HL-60 (cell line): ENCODE data around the gene TC2N.

Source experiments
- DNase-seq, 2 experiments: peaks; one replicate each; pipeline ENCODE4 v3.0.0-alpha.2; 2010 to 2020; ENCODE audit warnings: low read depth in 1 of 2, low spot score in 1 of 2
- H3K27ac ChIP-seq: fragments of 250-450 bp; sonication (Bioruptor Pico); replicated peaks from 2 replicates; pipeline ENCODE4 v1.5.1; 2020; ENCODE audit warnings: mild to moderate bottlenecking, moderate library complexity
- H3K27me3 ChIP-seq: fragments of 250-450 bp; sonication (Bioruptor Pico); 2 replicates; pipeline ENCODE4 v1.5.1; 2021; ENCODE audit warnings: mild to moderate bottlenecking, moderate library complexity; ENCODE audit not compliant: insufficient read depth, poor library complexity, severe bottlenecking
- H3K4me3 ChIP-seq: replicated peaks from 2 replicates; pipeline ENCODE4 v1.5.1; 2011; ENCODE audit warnings: mild to moderate bottlenecking, control low read depth, low read length; ENCODE audit not compliant: insufficient read depth
- CTCF ChIP-seq: IDR thresholded peaks from one replicate; pipeline ENCODE4 v1.5.1; 2011; ENCODE audit warnings: low read length, control low read depth, inconsistent platforms; ENCODE audit not compliant: insufficient read depth
- GABPA ChIP-seq: IDR thresholded peaks from 2 replicates; pipeline ENCODE4 v1.6.1; 2012; ENCODE audit warnings: low read depth
- POLR2AphosphoS5 ChIP-seq: IDR thresholded peaks from 2 replicates; pipeline ENCODE4 v1.6.1; 2012; ENCODE audit warnings: low read depth
- SPI1 ChIP-seq: IDR thresholded peaks from 2 replicates; pipeline ENCODE4 v1.6.1; 2012; ENCODE audit warnings: low read depth, mild to moderate bottlenecking, borderline replicate concordance
- TF ChIP-seq, protein P1 (sequence below): IDR thresholded peaks from 2 replicates; pipeline ENCODE4 v1.6.1; 2012; ENCODE audit warnings: low read depth; ENCODE audit not compliant: insufficient replicate concordance

Gene TC2N

DNA sequence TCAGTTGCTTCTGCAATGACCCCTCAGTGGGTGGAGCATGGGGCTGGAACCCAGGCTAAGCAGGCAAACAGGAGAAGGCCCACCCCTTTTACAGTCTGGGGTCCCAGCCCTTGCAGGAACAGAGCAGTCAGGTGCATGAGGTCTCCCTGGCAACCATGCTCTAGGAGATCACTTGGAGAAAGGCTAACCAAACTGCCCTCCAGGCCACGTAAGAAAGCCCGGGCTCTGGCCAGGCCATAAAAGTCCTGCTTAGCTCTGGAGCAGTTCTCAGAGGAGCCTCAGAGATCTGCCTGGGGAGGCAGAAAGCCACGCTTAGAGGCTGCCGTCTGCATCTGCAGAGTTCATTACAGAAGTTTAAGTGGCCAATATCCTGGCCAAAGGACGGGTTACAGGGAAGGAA is 15.0 kb upstream of the TC2N start:
- H3K4me3 ChIP-seq = no peak overlapping the region
- no peak for DNase-seq
- H3K27ac ChIP-seq = no peak overlapping the region
- H3K27me3 ChIP-seq = no peaks in the 10 kb centered on the region
- TF ChIP-seq GABPA = no peak
- no peak for TF ChIP-seq CTCF
- TF ChIP-seq POLR2AphosphoS5 = no peak
- TF ChIP-seq, protein P1, sequence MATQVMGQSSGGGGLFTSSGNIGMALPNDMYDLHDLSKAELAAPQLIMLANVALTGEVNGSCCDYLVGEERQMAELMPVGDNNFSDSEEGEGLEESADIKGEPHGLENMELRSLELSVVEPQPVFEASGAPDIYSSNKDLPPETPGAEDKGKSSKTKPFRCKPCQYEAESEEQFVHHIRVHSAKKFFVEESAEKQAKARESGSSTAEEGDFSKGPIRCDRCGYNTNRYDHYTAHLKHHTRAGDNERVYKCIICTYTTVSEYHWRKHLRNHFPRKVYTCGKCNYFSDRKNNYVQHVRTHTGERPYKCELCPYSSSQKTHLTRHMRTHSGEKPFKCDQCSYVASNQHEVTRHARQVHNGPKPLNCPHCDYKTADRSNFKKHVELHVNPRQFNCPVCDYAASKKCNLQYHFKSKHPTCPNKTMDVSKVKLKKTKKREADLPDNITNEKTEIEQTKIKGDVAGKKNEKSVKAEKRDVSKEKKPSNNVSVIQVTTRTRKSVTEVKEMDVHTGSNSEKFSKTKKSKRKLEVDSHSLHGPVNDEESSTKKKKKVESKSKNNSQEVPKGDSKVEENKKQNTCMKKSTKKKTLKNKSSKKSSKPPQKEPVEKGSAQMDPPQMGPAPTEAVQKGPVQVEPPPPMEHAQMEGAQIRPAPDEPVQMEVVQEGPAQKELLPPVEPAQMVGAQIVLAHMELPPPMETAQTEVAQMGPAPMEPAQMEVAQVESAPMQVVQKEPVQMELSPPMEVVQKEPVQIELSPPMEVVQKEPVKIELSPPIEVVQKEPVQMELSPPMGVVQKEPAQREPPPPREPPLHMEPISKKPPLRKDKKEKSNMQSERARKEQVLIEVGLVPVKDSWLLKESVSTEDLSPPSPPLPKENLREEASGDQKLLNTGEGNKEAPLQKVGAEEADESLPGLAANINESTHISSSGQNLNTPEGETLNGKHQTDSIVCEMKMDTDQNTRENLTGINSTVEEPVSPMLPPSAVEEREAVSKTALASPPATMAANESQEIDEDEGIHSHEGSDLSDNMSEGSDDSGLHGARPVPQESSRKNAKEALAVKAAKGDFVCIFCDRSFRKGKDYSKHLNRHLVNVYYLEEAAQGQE = no peak
- no peak for TF ChIP-seq SPI1

DNA sequence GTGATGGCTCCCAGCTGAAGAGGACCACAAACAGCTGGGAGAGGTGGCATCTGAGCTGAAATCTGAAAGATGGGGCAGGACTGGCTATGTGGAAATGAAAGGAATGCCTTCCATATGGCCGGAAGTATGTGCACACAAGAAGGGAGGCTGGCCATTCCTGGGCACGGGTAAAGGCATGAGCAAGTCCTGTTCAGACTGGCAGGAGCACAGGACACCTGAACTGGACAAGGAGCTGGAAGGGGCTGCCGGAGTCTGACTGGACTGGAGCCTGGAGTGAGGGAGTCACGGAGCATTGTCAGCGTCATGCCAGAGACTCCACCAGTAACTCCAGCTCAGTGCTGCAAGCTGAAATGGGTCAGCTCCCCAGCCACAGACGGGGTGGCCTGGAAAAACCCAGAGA is 11.9 kb upstream of the TC2N start:
- TF ChIP-seq CTCF (no peak), GABPA (no peak), SPI1 (no peak), POLR2AphosphoS5 (no peak)
- TF ChIP-seq, protein P1 = no peak
- DNase-seq = no peak
- Histone ChIP-seq H3K27me3 (no peaks in the 10 kb centered on the region), H3K27ac (no peak overlapping the region), H3K4me3 (no peak overlapping the region)

- Histone ChIP-seq H3K27me3 (no peaks in the 10 kb centered on the region), H3K4me3 (no peak overlapping the region), H3K27ac (no peak overlapping the region)
- DNase-seq = no peak
- no peak for TF ChIP-seq CTCF
- TF ChIP-seq POLR2AphosphoS5 = no peak
- no peak for TF ChIP-seq SPI1
- no peak for TF ChIP-seq GABPA
- TF ChIP-seq, protein P1 = no peak
These were observed 10.9 kb upstream of the TC2N start for GRCh38 chr14:91878274-91878673.
